GM21423 (cell line): ENCODE data around the gene GSTT2.
"Not testable (repeated sequence)": the region's sequence is repeated elsewhere in the genome, so short reads cannot be mapped to it uniquely, and the experiment has no call there.

Experiments
- ATAC-seq: cut with Tn5 transposase; IDR thresholded peaks from one replicate; pipeline ENCODE4 v1.9.1; 2021; ENCODE audit warnings: mild to moderate bottlenecking, moderate library complexity; ENCODE audit not compliant: unreplicated experiment

The GSTT2 gene

GRCh38 chr22:23979557-23980240 is at the start of gene GSTT2:
GSTT2 (plus strand) TSS chr22:23980134.
- not testable (repeated sequence) for ATAC-seq

GRCh38 chr22:23938328-23939016 is 41.5 kb upstream of the GSTT2 start:
- no peak for ATAC-seq

- ATAC-seq, result no peak
Observed at GRCh38 chr22:23939017-23939357, 40.9 kb upstream of the GSTT2 start.

GRCh38 chr22:23940166-23940565 is 39.8 kb upstream of the GSTT2 start:
- not testable (repeated sequence) for ATAC-seq

- not testable (repeated sequence) for ATAC-seq
Observed at GRCh38 chr22:23947391-23947790, 32.5 kb upstream of the GSTT2 start.

- ATAC-seq, result not testable (repeated sequence)
Observed at GRCh38 chr22:23949764-23950163, 30.2 kb upstream of the GSTT2 start.

GRCh38 chr22:23951383-23951782 is 28.6 kb upstream of the GSTT2 start:
- ATAC-seq, result not testable (repeated sequence)

GRCh38 chr22:23952794-23953405 is 27.0 kb upstream of the GSTT2 start:
- ATAC-seq, result not testable (repeated sequence)

- ATAC-seq, result not testable (repeated sequence)
Observed at GRCh38 chr22:23953485-23953884, 26.4 kb upstream of the GSTT2 start.

GRCh38 chr22:23954193-23954990 is 25.5 kb upstream of the GSTT2 start:
- ATAC-seq, result not testable (repeated sequence)

- ATAC-seq, result not testable (repeated sequence)
Observed at GRCh38 chr22:23954991-23955305, 25.0 kb upstream of the GSTT2 start.

GRCh38 chr22:23955886-23956285 is 24.0 kb upstream of the GSTT2 start:
- ATAC-seq, result not testable (repeated sequence)

- not testable (repeated sequence) for ATAC-seq
Observed at GRCh38 chr22:23956301-23956900, 23.5 kb upstream of the GSTT2 start.

GRCh38 chr22:23961084-23961771 is 18.7 kb upstream of the GSTT2 start, which contains the start of gene GSTT2B:
GSTT2B (minus strand) TSS chr22:23961195; CDS start chr22:23961131, 64 bp downstream.
- not testable (repeated sequence) for ATAC-seq

GRCh38 chr22:23966094-23966493 is 13.8 kb upstream of the GSTT2 start:
- not testable (repeated sequence) for ATAC-seq

GRCh38 chr22:23966568-23966967 is 13.4 kb upstream of the GSTT2 start, which contains the start of gene DDTL:
DDTL (plus strand) TSS chr22:23966888; CDS start chr22:23966915, 27 bp downstream.
- ATAC-seq, result peak; percentile 94

- no peak for ATAC-seq
Observed at GRCh38 chr22:23969071-23969470, 10.9 kb upstream of the GSTT2 start.

GRCh38 chr22:23970201-23970641 is 9.7 kb upstream of the GSTT2 start:
- ATAC-seq, result no peak

GRCh38 chr22:23970816-23971486 is 9.0 kb upstream of the GSTT2 start:
- ATAC-seq, result no peak
